H1 (cell line): Measurements from ENCODE around the gene PRKN. TPM values are rescaled to one million over a fixed set of nuclear protein-coding genes. Genes with fewer than 3 reads are reported as not detected.

Source experiments
- CTCF ChIA-PET: fragments of 300-600 bp; sonication (Branson Sonifier 250); formaldehyde crosslinking; loops from one replicate; lab custom pipeline; 2021; ENCODE audit not compliant: partially characterized antibody; lab: Charles Lee
- POLR2A ChIA-PET: fragments of 300-600 bp; sonication (Branson Sonifier 250); formaldehyde crosslinking; loops from one replicate; lab custom pipeline; 2021; ENCODE audit warnings: inconsistent platforms; ENCODE audit not compliant: partially characterized antibody; lab: Charles Lee
- DNase-seq, 2 experiments: peaks; one replicate each; pipeline versions ENCODE4 v3.0.0 to v3.0.0-alpha.2; 2010 to 2022; ENCODE audit warnings: low spot score in 2 of 2, low read depth in 1 of 2, mixed read lengths in 1 of 2
- FAIRE-seq: peaks from 2 replicates; lab custom pipeline; 2011; peaks lifted over from hg19 to GRCh38; lab: Jason Lieb, UNC
- H2AFZ ChIP-seq: 2 replicates; pipeline ENCODE4 v1.8.1; 2012; ENCODE audit warnings: low read length, inconsistent platforms
- H2AK5ac ChIP-seq: 2 replicates; pipeline ENCODE4 v1.6.1; 2013; ENCODE audit warnings: low read depth, low read length
- H2BK120ac ChIP-seq: replicated peaks from 2 replicates; pipeline ENCODE3; 2013; ENCODE audit warnings: low read depth, low read length, inconsistent platforms
- H2BK12ac ChIP-seq: 2 replicates; pipeline ENCODE4 v1.6.1; 2013; ENCODE audit warnings: low read depth, low read length
- H2BK15ac ChIP-seq: 2 replicates; pipeline ENCODE4 v1.6.1; 2013; ENCODE audit warnings: low read length
- H2BK20ac ChIP-seq: 2 replicates; pipeline ENCODE4 v1.6.1; 2013; ENCODE audit warnings: low read length
- H2BK5ac ChIP-seq: 2 replicates; pipeline ENCODE4 v1.6.1; 2013; ENCODE audit warnings: low read depth, low read length
- H3K14ac ChIP-seq: 2 replicates; pipeline ENCODE4 v1.6.1; 2013; ENCODE audit warnings: inconsistent platforms; ENCODE audit not compliant: insufficient read length
- H3K18ac ChIP-seq: 2 replicates; pipeline ENCODE4 v1.6.1; 2013; ENCODE audit warnings: low read length; ENCODE audit errors: extremely low read depth
- H3K23ac ChIP-seq: 2 replicates; pipeline ENCODE4 v1.6.1; 2013; ENCODE audit warnings: inconsistent platforms; ENCODE audit not compliant: insufficient read length
- H3K23me2 ChIP-seq: 2 replicates; pipeline ENCODE4 v1.6.1; 2013; ENCODE audit warnings: low read depth, low read length
- H3K27ac ChIP-seq: 2 replicates; pipeline ENCODE4 v1.6.1; 2011; ENCODE audit warnings: low read depth, low read length, inconsistent platforms
- H3K27me3 ChIP-seq, 4 experiments: replicated peaks in 1 of 4; 1 replicate in 1 of 4; 2 replicates in 3 of 4; pipeline versions ENCODE4 v1.6.1 to v1.8.1; 2011 to 2013; ENCODE audit warnings: low read length in 3 of 4, mild to moderate bottlenecking in 3 of 4, inconsistent platforms in 2 of 4, mixed read lengths in 2 of 4, moderate library complexity in 1 of 4; ENCODE audit not compliant: control insufficient read depth in 3 of 4, insufficient read depth in 3 of 4; ENCODE audit errors: extremely low read depth in 1 of 4
- H3K36me3 ChIP-seq, 4 experiments: 2 replicates each; pipeline versions ENCODE4 v1.6.1 to v1.8.1; 2011 to 2013; ENCODE audit warnings: mild to moderate bottlenecking in 4 of 4, low read length in 3 of 4, moderate library complexity in 2 of 4, control low read depth in 1 of 4, inconsistent platforms in 1 of 4; ENCODE audit not compliant: insufficient read depth in 4 of 4, control insufficient read depth in 2 of 4
- H3K4ac ChIP-seq: replicated peaks from 2 replicates; pipeline ENCODE3; 2013; ENCODE audit warnings: low read length, low read depth, mixed read lengths, inconsistent platforms; ENCODE audit not compliant: insufficient read length
- H3K4me1 ChIP-seq, 4 experiments: replicated peaks in 1 of 4; 1 replicate in 1 of 4; 2 replicates in 3 of 4; pipeline versions ENCODE4 v1.6.1 to v1.8.1; 2011 to 2013; ENCODE audit warnings: low read length in 3 of 4, inconsistent platforms in 2 of 4, mixed read lengths in 1 of 4; ENCODE audit not compliant: insufficient read depth in 4 of 4, control insufficient read depth in 3 of 4
- H3K4me2 ChIP-seq, 2 experiments: 2 replicates each; pipeline versions ENCODE4 v1.6.1 to v1.8.1; 2011 to 2013; ENCODE audit warnings: low read depth in 2 of 2, low read length in 2 of 2, control low read depth in 1 of 2, inconsistent platforms in 1 of 2, mild to moderate bottlenecking in 1 of 2; ENCODE audit not compliant: insufficient read depth in 1 of 2
- H3K4me3 ChIP-seq, 4 experiments: fragments of 200-600, 300-600 bp in 1 of 4; sonication (generic), shearing (Covaris generic), sonication (Bioruptor Twin) in 1 of 4; 2 replicates each; pipeline versions ENCODE4 v1.5.1 to v1.8.1; 2011 to 2016; ENCODE audit warnings: low read length in 4 of 4, low read depth in 3 of 4, control low read depth in 2 of 4, inconsistent platforms in 2 of 4, mild to moderate bottlenecking in 2 of 4, mixed read lengths in 1 of 4, moderate library complexity in 1 of 4; ENCODE audit not compliant: insufficient read depth in 2 of 4; ENCODE audit errors: extremely low read depth in 1 of 4
- H3K56ac ChIP-seq: replicated peaks from 2 replicates; pipeline ENCODE3; 2013; ENCODE audit warnings: low read depth, mild to moderate bottlenecking, mixed read lengths, low read length, inconsistent platforms; ENCODE audit not compliant: insufficient read length
- H3K79me1 ChIP-seq: 2 replicates; pipeline ENCODE4 v1.6.1; 2013; ENCODE audit warnings: low read depth, low read length, control low read depth
- H3K79me2 ChIP-seq, 2 experiments: 2 replicates each; pipeline versions ENCODE4 v1.6.1 to v1.8.1; 2012 to 2013; ENCODE audit warnings: low read length in 2 of 2, mild to moderate bottlenecking in 2 of 2, inconsistent platforms in 1 of 2; ENCODE audit not compliant: insufficient read depth in 2 of 2, control insufficient read depth in 1 of 2
- H3K9ac ChIP-seq, 4 experiments: replicated peaks in 1 of 4; 1 replicate in 1 of 4; 2 replicates in 3 of 4; pipeline versions ENCODE4 v1.6.1 to v1.8.1; 2011 to 2013; ENCODE audit warnings: low read depth in 3 of 4, low read length in 3 of 4, control low read depth in 2 of 4, mild to moderate bottlenecking in 2 of 4, moderate library complexity in 2 of 4, inconsistent platforms in 1 of 4; ENCODE audit errors: extremely low read depth in 1 of 4
- H3K9me3 ChIP-seq, 2 experiments: 2 replicates each; pipeline versions ENCODE4 v1.6.1 to v1.8.1; 2012 to 2013; ENCODE audit warnings: mild to moderate bottlenecking in 2 of 2, moderate library complexity in 2 of 2, control low read depth in 1 of 2, inconsistent platforms in 1 of 2, low read depth in 1 of 2, low read length in 1 of 2, mixed read lengths in 1 of 2; ENCODE audit not compliant: insufficient read depth in 2 of 2
- H4K20me1 ChIP-seq, 2 experiments: replicated peaks in 1 of 2; 2 replicates each; pipeline versions ENCODE3 to v1.8.1; 2011 to 2013; ENCODE audit warnings: inconsistent platforms in 2 of 2, low read length in 2 of 2, mild to moderate bottlenecking in 1 of 2; ENCODE audit not compliant: insufficient read depth in 2 of 2, control insufficient read depth in 1 of 2
- H4K5ac ChIP-seq: 2 replicates; pipeline ENCODE4 v1.6.1; 2013; ENCODE audit warnings: low read length, low read depth, mixed read lengths, inconsistent platforms; ENCODE audit not compliant: insufficient read length
- H4K8ac ChIP-seq: 2 replicates; pipeline ENCODE4 v1.8.0; 2013; ENCODE audit warnings: mild to moderate bottlenecking, moderate library complexity, low read length, inconsistent platforms; ENCODE audit not compliant: insufficient read depth; ENCODE audit errors: extremely low read depth
- H4K91ac ChIP-seq: replicated peaks from 2 replicates; pipeline ENCODE3; 2013; ENCODE audit warnings: low read length, mixed read lengths, inconsistent platforms; ENCODE audit not compliant: insufficient read length
- BCL11A ChIP-seq, 2 experiments: IDR thresholded peaks; one replicate each; pipeline ENCODE4 v1.6.1; 2011; ENCODE audit warnings: low read depth in 2 of 2, low read length in 2 of 2, mild to moderate bottlenecking in 2 of 2
- EGR1 ChIP-seq: IDR thresholded peaks from 2 replicates; pipeline ENCODE4 v1.6.1; 2011; ENCODE audit warnings: low read depth, low read length, borderline replicate concordance
- HDAC6 ChIP-seq: IDR thresholded peaks from one replicate; pipeline ENCODE4 v1.7.1; 2012; ENCODE audit warnings: low read depth, mild to moderate bottlenecking, inconsistent platforms, low read length, moderate library complexity
- JUN ChIP-seq: IDR thresholded peaks from 2 replicates; pipeline ENCODE4 v1.6.1; 2011; ENCODE audit warnings: low read depth, mild to moderate bottlenecking, improper control_type of control experiment, low read length
- JUND ChIP-seq: IDR thresholded peaks from 2 replicates; pipeline ENCODE4 v1.6.1; 2011; ENCODE audit warnings: mild to moderate bottlenecking, improper control_type of control experiment, low read length
- POLR2A ChIP-seq, 2 experiments: IDR thresholded peaks; 1 replicate in 1 of 2; 2 replicates in 1 of 2; pipeline ENCODE4 v1.6.1; 2011; ENCODE audit warnings: low read depth in 2 of 2, low read length in 2 of 2, mild to moderate bottlenecking in 2 of 2; ENCODE audit errors: control extremely low read depth in 1 of 2
- POLR2AphosphoS5 ChIP-seq: IDR thresholded peaks from 2 replicates; pipeline ENCODE4 v1.6.1; 2011; ENCODE audit warnings: low read depth, low read length
- POU5F1 ChIP-seq: IDR thresholded peaks from 2 replicates; pipeline ENCODE4 v1.6.1; 2011; ENCODE audit warnings: low read depth, mild to moderate bottlenecking, low read length, moderate library complexity
- RBBP5 ChIP-seq: IDR thresholded peaks from 2 replicates; pipeline ENCODE4 v1.7.1; 2012; ENCODE audit warnings: low read depth, mild to moderate bottlenecking, inconsistent platforms, low read length, moderate library complexity, borderline replicate concordance
- TAF1 ChIP-seq: IDR thresholded peaks from 2 replicates; pipeline ENCODE4 v1.6.1; 2011; ENCODE audit warnings: mild to moderate bottlenecking, low read depth, low read length
- TEAD4 ChIP-seq: IDR thresholded peaks from 2 replicates; pipeline ENCODE4 v1.6.1; 2012; ENCODE audit warnings: low read depth, low read length, inconsistent platforms, mixed read lengths
- WGBS, 2 experiments: shearing (Covaris generic) in 1 of 2; methylation state at CpG; one replicate each; pipeline versions ENCODE4 v1.1.6 to v1.1.7; 2013 to 2015; ENCODE audit warnings: low lambda C conversion rate in 2 of 2, mixed read lengths in 2 of 2, inconsistent platforms in 1 of 2, low coverage in 1 of 2, missing lambda C conversion rate in 1 of 2; ENCODE audit not compliant: insufficient replicate concordance in 2 of 2, insufficient coverage in 1 of 2, insufficient read length in 1 of 2; ENCODE audit errors: extremely low coverage in 1 of 2, missing lambda C conversion rate in 1 of 2; 5-methylcytosine and 5-hydroxymethylcytosine counted together
- polyA plus RNA-seq, 7 experiments: library from polyadenylated mRNA; depleted of rRNA in 3 of 7; stranded (reverse) in 5 of 7; unstranded in 2 of 7; fragments of >200 nt in 5 of 7; fragments of 200-250 nt in 2 of 7; gene quantifications; 1 replicate in 5 of 7; 2 replicates in 1 of 7; 4 replicates in 1 of 7; pipeline versions ENCODE4 v1.2.1 to v1.2.3, GENCODE V29; 2011 to 2013; ENCODE audit warnings: missing spikeins in 2 of 7, mixed read lengths in 2 of 7
- total RNA-seq: library from RNA; stranded (reverse); fragmentation: NEBNext Ultra II Directional; extraction: Animal tissue kit (Norgen Biotek cat#: 25700); gene quantifications from 2 replicates; pipeline ENCODE4 v1.2.1, GENCODE V29; 2021
- TF ChIP-seq, protein P1 (sequence below): IDR thresholded peaks from 2 replicates; pipeline ENCODE4 v1.6.1; 2012; ENCODE audit warnings: inconsistent platforms

Gene PRKN
- total and polyA plus RNA-seq, 2 of the 8 experiments (the other 6 are each of a cell fraction or from before 2014, with no cell fraction given): 0.13 to 0.29 TPM

DNA sequence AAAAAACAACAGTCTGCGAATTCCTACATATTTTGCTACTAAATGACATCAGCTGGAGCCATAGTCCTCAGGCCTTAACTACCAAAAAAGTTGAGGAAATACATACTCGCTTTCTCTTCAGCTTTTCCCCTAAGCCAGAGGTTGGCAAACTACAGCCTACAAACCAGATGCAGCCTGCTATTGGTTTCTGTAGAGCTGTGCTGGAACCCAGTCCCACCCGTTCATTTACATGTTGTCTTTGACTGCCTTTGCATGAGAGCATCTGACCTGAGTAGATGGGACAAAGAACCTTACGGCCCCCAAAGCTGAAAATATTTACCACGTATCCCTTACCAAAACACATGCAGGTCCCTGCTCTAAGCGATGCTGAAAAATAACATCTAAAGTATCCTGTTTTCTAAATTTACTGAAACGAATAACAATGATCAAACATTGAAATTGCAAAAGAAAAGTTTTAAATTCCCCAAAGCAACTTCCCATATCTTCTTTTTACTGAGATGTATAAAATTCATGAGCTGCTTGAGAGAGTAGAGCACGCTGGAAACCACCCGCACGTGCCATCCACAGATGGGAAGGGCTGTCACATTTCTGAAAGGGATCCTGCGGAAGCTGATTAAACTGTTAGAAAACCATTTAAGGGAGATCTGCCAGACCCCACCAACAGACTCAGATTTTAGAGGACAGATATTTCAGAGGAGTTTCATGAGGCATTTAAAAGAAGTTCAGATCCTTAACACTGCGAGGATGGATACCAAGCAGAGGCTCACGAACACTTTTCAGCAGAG, 124.1 kb downstream of the PRKN start:
- DNase-seq (no peak), FAIRE-seq (no peak)
- H4K91ac ChIP-seq: no peak overlapping the region
- no peak overlapping the region for H2BK15ac ChIP-seq
- no peaks in the 10 kb centered on the region for H4K20me1 ChIP-seq
- no peak overlapping the region for H2AK5ac ChIP-seq
- H3K23ac ChIP-seq: no peak overlapping the region
- H3K9ac ChIP-seq: no peak overlapping the region
- H3K4ac ChIP-seq: no peak overlapping the region
- no peak overlapping the region for H2BK5ac ChIP-seq
- no peaks in the 10 kb centered on the region for H3K9me3 ChIP-seq
- peaks cover 0 to 9% (median 4%) of the 10 kb centered on the region in 4 experiments; a peak in 3 of 7 replicates for H3K4me1 ChIP-seq
- no peak overlapping the region for H3K56ac ChIP-seq
- no peak overlapping the region for H4K8ac ChIP-seq
- H3K27ac ChIP-seq: no peak overlapping the region
- no peaks in the 10 kb centered on the region for H3K27me3 ChIP-seq
- WGBS, 2 experiments: 88% methylated on average over 13 of the region's 13 CpGs; no CpG with 5 or more reads in 1 of the 2 experiments
- H2BK20ac ChIP-seq: no peak overlapping the region
- H3K18ac ChIP-seq: no peak overlapping the region
- no peak overlapping the region for H4K5ac ChIP-seq
- POLR2A ChIA-PET: no interaction called here
- no peak overlapping the region for H3K14ac ChIP-seq
- H2BK120ac ChIP-seq: no peak overlapping the region
- CTCF ChIA-PET: interaction anchor here (0.7 to 1.0 kb wide), 4 partner anchors 12 to 161 kb away, joined by 3 to 4 read pairs (median 3); no protein-coding TSS in a partner anchor
- H3K36me3 ChIP-seq: no peaks in the 10 kb centered on the region
- H3K4me2 ChIP-seq: no peak overlapping the region
- H2BK12ac ChIP-seq: no peak overlapping the region
- H2AFZ ChIP-seq: no peak overlapping the region
- no peaks in the 10 kb centered on the region for H3K79me2 ChIP-seq
- no peaks in the 10 kb centered on the region for H3K79me1 ChIP-seq
- no peak overlapping the region for H3K4me3 ChIP-seq
- H3K23me2 ChIP-seq: no peaks in the 10 kb centered on the region
- no peak for TF ChIP-seq EGR1
- TF ChIP-seq, protein P1, sequence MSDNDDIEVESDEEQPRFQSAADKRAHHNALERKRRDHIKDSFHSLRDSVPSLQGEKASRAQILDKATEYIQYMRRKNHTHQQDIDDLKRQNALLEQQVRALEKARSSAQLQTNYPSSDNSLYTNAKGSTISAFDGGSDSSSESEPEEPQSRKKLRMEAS: no peak
- TF ChIP-seq HDAC6: no peak
- TF ChIP-seq JUND: no peak
- no peak for TF ChIP-seq RBBP5
- TF ChIP-seq TEAD4: no peak
- no peak for TF ChIP-seq POLR2A (IDR thresholded peaks at IDR 0.05; ENCODE audit: control extremely low read depth in 1 of 2, low read depth in 2 of 2, low read length in 2 of 2)
- TF ChIP-seq POU5F1: no peak
- TF ChIP-seq TAF1: no peak
- no peak for TF ChIP-seq BCL11A (IDR thresholded peaks at IDR 0.05; ENCODE audit: low read depth in 2 of 2, low read length in 2 of 2)
- TF ChIP-seq POLR2AphosphoS5: no peak
- TF ChIP-seq JUN: no peak
